Measurements from ENCODE around the gene SV2C. TPM values are rescaled to one million over a fixed set of nuclear protein-coding genes. Genes with fewer than 3 reads are reported as not detected.
A peak's percentile ranks its signal among the peaks of the same experiment; 100 is the strongest.

SV2C gene
- total RNA-seq, 2 donors from 2014 or later, result 0.20 to 0.35 TPM

- Histone ChIP-seq H3K4me3 (no peak overlapping the region), H3K27ac (no peak overlapping the region), H3K9ac (ENCODE audit: low read depth in 2 of 2, low read length in 2 of 2) (no peak overlapping the region), H3K9me3 (no peaks in the 10 kb centered on the region), H3K4me1 (no peaks in the 10 kb centered on the region), H3K36me3 (no peaks in the 10 kb centered on the region), H3K27me3 (no peaks in the 10 kb centered on the region)
- no peak for TF ChIP-seq CTCF (IDR thresholded peaks at IDR 0.05)
- intact Hi-C loops (cut with DNase I), result no loop called here
- peak; percentile 68 for DNase-seq
Observed at GRCh38 chr5:76303921-76304320, 220.7 kb downstream of the SV2C start.

GRCh38 chr5:76305269-76305668 is 222.1 kb downstream of the SV2C start:
- H3K9ac ChIP-seq (ENCODE audit: low read depth in 2 of 2, low read length in 2 of 2), result no peak overlapping the region
- no peaks in the 10 kb centered on the region for H3K27me3 ChIP-seq
- no peaks in the 10 kb centered on the region for H3K36me3 ChIP-seq
- H3K4me3 ChIP-seq, result no peak overlapping the region
- no peak for DNase-seq
- H3K4me1 ChIP-seq, result no peaks in the 10 kb centered on the region
- no peak overlapping the region for H3K27ac ChIP-seq
- intact Hi-C loops (cut with DNase I), result no loop called here
- H3K9me3 ChIP-seq, result no peaks in the 10 kb centered on the region
- no peak for TF ChIP-seq CTCF (IDR thresholded peaks at IDR 0.05)

- intact Hi-C loops (cut with DNase I), result no loop called here
- Histone ChIP-seq H3K27ac (no peak overlapping the region), H3K9me3 (no peaks in the 10 kb centered on the region), H3K27me3 (no peaks in the 10 kb centered on the region), H3K9ac (ENCODE audit: low read depth in 2 of 2, low read length in 2 of 2) (no peak overlapping the region), H3K4me3 (no peak overlapping the region), H3K36me3 (no peaks in the 10 kb centered on the region), H3K4me1 (no peaks in the 10 kb centered on the region)
- no peak for DNase-seq
- no peak for TF ChIP-seq CTCF (IDR thresholded peaks at IDR 0.05)
Observed at GRCh38 chr5:76305775-76306174, 222.6 kb downstream of the SV2C start.

- no peaks in the 10 kb centered on the region for H3K4me1 ChIP-seq
- H3K9ac ChIP-seq (ENCODE audit: low read depth in 2 of 2, low read length in 2 of 2), result no peak overlapping the region
- no peak for TF ChIP-seq CTCF (IDR thresholded peaks at IDR 0.05)
- H3K36me3 ChIP-seq, result no peaks in the 10 kb centered on the region
- no peaks in the 10 kb centered on the region for H3K9me3 ChIP-seq
- DNase-seq, result no peak
- no peak overlapping the region for H3K27ac ChIP-seq
- H3K27me3 ChIP-seq, result no peaks in the 10 kb centered on the region
- intact Hi-C loops (cut with DNase I), result no loop called here
- no peak overlapping the region for H3K4me3 ChIP-seq
Observed at GRCh38 chr5:76310208-76310607, 227.0 kb downstream of the SV2C start.

GRCh38 chr5:76312783-76313182 is 229.6 kb downstream of the SV2C start:
- Histone ChIP-seq H3K4me3 (no peak overlapping the region), H3K9me3 (no peaks in the 10 kb centered on the region), H3K4me1 (no peaks in the 10 kb centered on the region), H3K27me3 (no peaks in the 10 kb centered on the region), H3K36me3 (no peaks in the 10 kb centered on the region), H3K27ac (no peak overlapping the region), H3K9ac (ENCODE audit: low read depth in 2 of 2, low read length in 2 of 2) (no peak overlapping the region)
- intact Hi-C loops (cut with DNase I), result no loop called here
- TF ChIP-seq CTCF (IDR thresholded peaks at IDR 0.05), result no peak
- DNase-seq, result no peak

- H3K27me3 ChIP-seq, result no peaks in the 10 kb centered on the region
- intact Hi-C loops (cut with DNase I), result no loop called here
- no peaks in the 10 kb centered on the region for H3K36me3 ChIP-seq
- DNase-seq, result no peak
- no peaks in the 10 kb centered on the region for H3K9me3 ChIP-seq
- no peak overlapping the region for H3K27ac ChIP-seq
- TF ChIP-seq CTCF (IDR thresholded peaks at IDR 0.05), result no peak
- H3K4me1 ChIP-seq, result no peaks in the 10 kb centered on the region
- H3K9ac ChIP-seq (ENCODE audit: low read depth in 2 of 2, low read length in 2 of 2), result no peak overlapping the region
- H3K4me3 ChIP-seq, result no peak overlapping the region
Observed at GRCh38 chr5:76314643-76315042, 231.5 kb downstream of the SV2C start.
